HG03342 (cell line): ENCODE results near the gene PHKB.
A peak's percentile ranks its signal among the peaks of the same experiment; 100 is the strongest.
"Not testable (repeated sequence)": the region's sequence is repeated elsewhere in the genome, so short reads cannot be mapped to it uniquely, and the experiment has no call there.

Experiments
- ATAC-seq: cut with Tn5 transposase; IDR thresholded peaks from one replicate; pipeline ENCODE4 v1.9.1; 2021; ENCODE audit warnings: mild to moderate bottlenecking, moderate library complexity; ENCODE audit not compliant: unreplicated experiment

Gene PHKB

GRCh38 chr16:47499700-47500264 is 38.7 kb downstream of the PHKB start:
- no peak for ATAC-seq

GRCh38 chr16:47503936-47504335 is 42.8 kb downstream of the PHKB start:
- no peak for ATAC-seq

- no peak for ATAC-seq
Measured at GRCh38 chr16:47504599-47504998, 43.5 kb downstream of the PHKB start.

- no peak for ATAC-seq
Measured at GRCh38 chr16:47506800-47507199, 45.7 kb downstream of the PHKB start.

GRCh38 chr16:47507701-47508100 is 46.6 kb downstream of the PHKB start:
- ATAC-seq: no peak

- no peak for ATAC-seq
Measured at GRCh38 chr16:47511882-47512281, 50.8 kb downstream of the PHKB start.

GRCh38 chr16:47519037-47519436 is 57.9 kb downstream of the PHKB start:
- ATAC-seq: no peak

- no peak for ATAC-seq
Measured at GRCh38 chr16:47519546-47519945, 58.4 kb downstream of the PHKB start.

- ATAC-seq: no peak
Measured at GRCh38 chr16:47519996-47520679, 59.0 kb downstream of the PHKB start.

GRCh38 chr16:47523342-47524006 is 62.3 kb downstream of the PHKB start:
- ATAC-seq: peak; percentile 100

GRCh38 chr16:47524007-47524405 is 62.9 kb downstream of the PHKB start:
- no peak for ATAC-seq

- ATAC-seq: no peak
Measured at GRCh38 chr16:47528431-47528830, 67.3 kb downstream of the PHKB start.

GRCh38 chr16:47533744-47534292 is 72.7 kb downstream of the PHKB start:
- no peak for ATAC-seq

GRCh38 chr16:47538472-47538871 is 77.3 kb downstream of the PHKB start:
- ATAC-seq: no peak

GRCh38 chr16:47539707-47540670 is 78.9 kb downstream of the PHKB start:
- not testable (repeated sequence) for ATAC-seq

- ATAC-seq: not testable (repeated sequence)
Measured at GRCh38 chr16:47541135-47541534, 80.0 kb downstream of the PHKB start.

GRCh38 chr16:47544255-47544654 is 83.1 kb downstream of the PHKB start:
- not testable (repeated sequence) for ATAC-seq

- not testable (repeated sequence) for ATAC-seq
Measured at GRCh38 chr16:47551185-47551584, 90.1 kb downstream of the PHKB start.

- not testable (repeated sequence) for ATAC-seq
Measured at GRCh38 chr16:47551767-47552166, 90.6 kb downstream of the PHKB start.

- ATAC-seq: no peak
Measured at GRCh38 chr16:47553853-47554564, 92.9 kb downstream of the PHKB start.
